Activated naive CD8-positive, alpha-beta T cell treated with anti-CD3 and anti-CD28 coated beads, Interleukin-2, amount 50 U/mL, for 16 hours (primary cell): ENCODE results near the gene CCL19.
"Not testable (repeated sequence)": the region's sequence is repeated elsewhere in the genome, so short reads cannot be mapped to it uniquely, and the experiment has no call there.

ENCODE experiments used
- DNase-seq: peaks from one replicate; pipeline ENCODE4 v3.0.0-alpha.2; 2020; ENCODE audit warnings: low read depth, low spot score

The CCL19 gene

DNA sequence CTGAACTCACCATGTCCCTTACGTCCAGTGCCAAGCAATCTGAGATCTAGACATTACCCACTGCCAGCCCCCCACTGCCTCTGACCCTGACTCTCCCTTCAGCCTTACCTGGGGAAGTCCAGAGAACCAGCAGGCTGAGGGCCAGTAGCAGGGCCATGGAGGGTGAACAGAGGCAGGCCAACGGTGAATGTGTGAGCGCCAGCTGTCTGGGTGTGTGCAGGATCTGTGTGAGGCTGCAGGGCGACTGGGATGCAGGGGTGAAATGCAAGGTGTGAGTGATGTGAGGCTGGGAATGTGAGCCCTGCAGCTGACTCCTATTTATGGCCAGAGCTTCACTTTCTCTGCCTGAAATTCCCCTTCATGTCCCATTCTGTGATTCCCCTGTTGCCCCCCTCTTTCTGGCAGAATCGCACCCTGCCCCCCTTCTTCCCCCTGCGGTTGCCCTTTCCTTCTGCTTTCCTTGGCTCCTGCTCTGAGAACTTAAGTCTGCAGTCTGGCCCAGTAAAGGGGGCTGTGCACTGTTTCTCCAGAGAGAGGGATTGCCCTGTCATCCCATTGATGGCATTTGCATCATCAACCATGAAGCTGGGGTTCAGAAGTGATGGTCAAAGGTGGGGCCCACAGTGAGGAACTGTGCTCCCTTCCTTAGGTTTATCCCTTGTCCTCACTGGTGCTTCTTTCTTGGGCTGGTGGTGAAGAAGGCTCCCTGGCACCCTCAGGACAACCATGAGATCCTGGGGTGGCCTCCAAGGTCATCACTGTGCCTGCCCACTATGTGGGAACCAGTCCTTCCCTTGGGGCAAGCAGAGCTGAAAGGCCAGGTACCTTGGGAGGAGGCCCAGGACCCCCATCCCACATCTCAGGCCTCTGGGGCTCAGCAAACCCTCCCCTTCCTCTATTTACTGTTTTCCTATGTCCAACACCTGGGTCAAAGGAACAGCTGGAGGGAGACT lies at the start of gene CCL19:
TSS of gene CCL19 (minus strand) at position 294 of the 953 bp plus-strand sequence. CDS start at position 157, 137 bp downstream.
- no peak for DNase-seq

DNA sequence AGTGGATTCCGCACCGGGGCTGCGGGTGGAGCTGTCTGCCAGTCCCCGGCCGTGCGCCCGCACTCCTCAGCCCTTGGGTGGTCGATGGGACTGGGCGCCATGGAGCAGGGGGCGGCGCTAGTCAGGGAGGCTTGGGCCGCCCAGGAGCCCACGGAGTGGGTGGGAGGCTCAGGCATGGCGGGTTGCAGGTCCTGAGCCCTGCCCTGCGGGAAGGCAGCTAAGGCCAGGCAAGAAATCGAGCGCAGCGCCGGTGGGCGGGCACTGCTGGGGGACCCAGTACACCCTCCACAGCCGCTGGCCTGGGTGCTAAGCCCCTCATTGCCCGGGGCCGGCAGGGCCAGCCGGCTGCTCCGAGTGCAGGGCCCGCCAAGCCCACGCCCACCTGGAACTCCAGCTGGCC lies 49.1 kb upstream of the CCL19 start:
- DNase-seq = not testable (repeated sequence)

DNA sequence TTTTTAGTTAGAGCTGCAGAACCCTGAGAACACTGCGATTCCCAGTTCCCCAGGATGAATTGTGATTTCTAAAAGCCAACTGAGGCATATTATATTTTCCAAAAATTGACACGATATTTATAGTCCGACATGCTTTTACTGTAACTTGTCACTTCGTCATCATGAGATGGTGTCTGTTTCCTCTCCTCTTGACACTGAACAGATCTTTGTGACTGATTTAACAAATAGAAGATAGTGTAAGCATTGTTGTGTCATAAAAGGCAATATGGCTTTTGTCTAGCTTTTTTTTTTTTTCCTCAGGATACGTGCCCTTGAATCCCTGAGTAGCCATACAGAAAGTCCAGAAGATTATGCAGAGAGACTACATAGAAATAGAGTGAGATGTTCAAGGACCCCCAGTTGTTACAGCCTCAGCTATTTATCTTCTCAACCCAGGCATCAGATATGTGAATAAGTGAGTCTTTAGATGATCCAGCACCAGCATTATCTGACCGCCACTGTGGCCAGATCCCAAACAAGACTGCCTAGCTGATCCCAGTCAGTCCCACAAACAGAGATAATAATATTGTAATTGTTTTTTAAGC lies 46.7 kb upstream of the CCL19 start:
- DNase-seq = no peak

DNA sequence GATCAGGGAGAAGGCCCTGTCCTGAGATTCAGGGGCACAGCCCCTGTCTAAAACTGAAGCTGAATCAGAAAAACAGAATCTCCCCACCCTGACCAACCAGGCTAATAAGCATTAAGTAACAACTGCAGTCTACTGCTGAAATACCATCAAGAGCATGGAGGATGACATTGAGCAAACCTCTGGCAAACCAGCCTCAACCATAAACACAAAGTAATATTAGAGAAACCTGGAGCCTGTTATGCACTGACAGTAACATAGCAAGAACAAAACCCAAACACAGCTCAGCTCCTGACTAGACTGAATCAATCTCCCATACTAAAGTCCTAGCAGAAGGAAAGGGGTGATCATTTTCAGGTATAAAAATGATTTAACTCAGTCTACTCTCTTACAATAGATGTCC lies 43.6 kb upstream of the CCL19 start:
- DNase-seq = no peak

DNA sequence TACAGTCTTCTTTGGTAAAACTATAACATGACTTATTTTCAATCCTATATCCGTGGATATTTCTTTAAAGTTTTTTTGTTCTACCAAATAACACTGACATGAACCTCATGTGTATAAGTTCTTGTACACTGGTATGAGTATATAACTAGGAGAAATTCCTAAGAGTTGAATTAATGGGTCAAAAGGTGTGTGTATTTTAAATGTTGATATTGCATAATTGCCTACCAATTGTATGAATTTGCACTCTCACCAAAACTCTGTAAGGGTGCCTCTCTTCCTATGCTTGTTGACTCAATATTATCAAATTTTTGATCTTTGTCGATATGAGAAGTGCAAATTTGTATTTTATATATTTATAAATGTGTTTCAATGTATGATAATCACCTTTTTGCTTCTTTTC lies 41.8 kb upstream of the CCL19 start:
- no peak for DNase-seq

DNA sequence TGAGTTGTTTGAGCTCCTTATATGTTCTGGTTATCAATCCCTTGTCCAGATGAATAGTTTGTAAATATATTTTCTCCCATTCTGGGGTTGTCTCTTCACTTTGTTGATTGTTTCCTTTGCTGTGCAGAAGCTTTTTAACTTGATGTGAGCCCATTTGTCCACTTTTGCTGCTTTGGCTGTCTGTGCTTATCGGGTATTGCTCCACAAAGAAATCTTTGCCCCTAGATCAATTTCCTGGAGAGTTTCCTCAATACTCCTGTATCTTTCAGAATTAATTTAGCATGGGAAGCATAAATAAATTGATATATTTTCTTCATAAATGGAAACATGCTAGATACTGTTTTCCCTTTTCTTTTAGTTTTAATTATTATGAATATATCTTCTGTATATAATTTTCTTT lies 41.4 kb upstream of the CCL19 start:
- DNase-seq = no peak

DNA sequence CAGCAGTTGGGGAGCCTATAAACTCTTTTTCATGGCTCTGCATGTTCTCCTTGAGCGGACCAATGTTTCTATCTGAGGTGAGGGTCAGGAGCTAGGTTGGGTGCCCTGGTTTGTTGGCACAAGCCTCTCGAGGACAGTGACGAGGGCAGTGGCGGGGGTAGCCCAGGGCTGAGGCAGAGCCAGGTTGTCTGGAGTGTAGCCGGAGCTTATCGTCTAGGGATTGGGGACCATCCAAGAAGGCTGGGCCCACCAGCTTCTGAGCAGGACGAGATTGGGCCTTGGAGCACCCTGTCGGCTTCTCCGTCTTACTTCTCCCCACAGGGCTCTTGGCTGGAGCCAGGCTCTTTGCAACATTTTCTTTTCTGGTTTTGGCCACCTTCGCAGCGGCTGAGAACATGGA lies 32.1 kb upstream of the CCL19 start:
- no peak for DNase-seq

DNA sequence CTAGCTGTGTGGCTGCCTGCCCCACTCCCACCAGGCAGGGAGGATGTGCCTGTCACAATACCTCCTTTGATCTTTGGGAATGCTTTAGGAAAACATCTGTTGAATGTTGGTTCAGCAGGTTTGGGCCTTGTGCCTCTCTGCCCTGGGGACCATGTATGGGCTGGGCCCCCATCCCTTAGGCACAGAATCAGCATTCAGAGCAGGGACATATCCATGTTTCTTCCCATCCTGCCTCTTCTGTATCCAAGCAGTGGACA lies 28.6 kb upstream of the CCL19 start:
- not testable (repeated sequence) for DNase-seq

DNA sequence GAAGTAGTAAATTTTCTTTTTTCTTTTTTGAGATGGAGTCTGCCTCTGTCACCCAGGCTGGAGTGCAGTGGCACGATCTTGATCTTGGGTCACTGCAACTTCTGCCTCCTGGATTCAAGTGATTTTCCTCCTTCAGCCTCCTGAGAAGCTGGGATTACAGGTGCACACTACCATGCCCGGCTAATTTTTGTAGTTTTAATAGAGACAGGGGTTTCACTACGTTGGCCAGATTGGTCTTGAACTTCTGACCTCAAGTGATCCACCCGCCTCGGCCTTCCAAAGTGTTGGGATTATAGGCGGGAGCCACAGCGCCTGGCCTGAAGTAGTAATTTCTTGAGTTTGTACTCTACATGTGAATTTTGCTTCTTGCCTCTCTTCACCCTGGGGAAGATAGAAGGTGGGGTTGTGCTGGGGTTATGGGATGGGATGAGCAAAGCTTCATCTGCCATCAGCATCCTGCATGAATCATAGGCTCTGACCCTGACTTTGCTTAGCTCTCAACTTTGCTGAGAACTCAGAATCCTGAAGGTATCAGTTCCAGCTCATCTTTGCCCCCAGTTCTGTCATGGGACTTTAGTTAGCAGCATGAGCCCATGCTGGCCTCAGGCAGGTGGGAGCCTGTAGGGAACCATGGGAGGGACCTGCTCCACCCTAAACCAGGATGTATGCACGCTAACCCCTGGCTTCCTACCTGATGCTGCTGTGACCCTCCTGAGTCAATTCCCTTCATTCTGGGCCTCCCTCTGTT lies 28.1 kb upstream of the CCL19 start:
- no peak for DNase-seq

DNA sequence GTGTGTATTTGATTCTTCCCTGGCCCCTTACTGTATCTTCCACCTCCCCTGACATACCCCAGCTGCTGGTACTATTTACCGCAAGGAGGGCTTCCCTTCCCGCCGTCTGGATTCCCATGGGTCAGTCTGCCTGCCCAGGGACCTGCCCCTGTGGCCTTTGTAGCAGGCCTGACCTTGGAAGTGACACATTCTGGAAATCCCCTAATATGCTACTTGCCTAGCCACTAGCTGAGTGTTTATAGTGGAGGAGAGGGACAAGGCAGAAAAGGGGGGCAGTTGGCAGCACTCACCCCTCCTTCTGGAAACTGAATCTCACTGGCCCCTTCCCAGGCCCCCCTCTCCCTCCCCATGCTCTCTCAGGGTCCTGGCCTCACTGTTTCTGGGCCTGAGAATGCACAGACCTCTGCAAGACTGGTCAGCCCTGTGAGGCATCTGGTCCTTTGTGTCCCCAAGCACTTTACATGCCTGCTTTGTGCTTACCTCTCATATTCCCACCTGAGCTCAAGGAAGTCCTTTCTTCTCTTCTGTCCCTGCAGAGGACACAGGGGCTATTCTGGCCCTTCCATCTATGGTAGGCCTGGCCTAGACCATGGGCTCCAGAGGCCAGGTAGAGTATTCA lies 27.0 kb upstream of the CCL19 start:
- no peak for DNase-seq

DNA sequence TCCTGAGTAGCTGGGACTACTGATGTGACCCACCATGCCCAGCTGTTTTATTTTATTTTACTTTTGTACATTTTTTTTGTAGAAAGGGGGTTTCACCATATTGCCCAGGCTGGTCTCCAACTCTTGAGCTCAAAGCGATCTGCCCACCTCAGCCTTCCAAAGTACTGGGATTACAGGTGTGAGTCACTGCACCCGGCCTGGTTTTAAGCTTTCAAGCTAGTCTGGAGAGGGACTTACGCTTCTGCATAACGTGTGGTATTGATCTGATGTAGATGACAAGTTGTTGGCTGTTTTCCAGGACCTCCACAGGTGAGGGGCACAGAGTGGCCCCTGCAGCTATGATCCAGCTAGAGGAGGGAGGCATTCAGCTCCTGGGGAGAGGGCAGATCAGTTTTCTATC lies 25.6 kb upstream of the CCL19 start:
- DNase-seq = no peak

DNA sequence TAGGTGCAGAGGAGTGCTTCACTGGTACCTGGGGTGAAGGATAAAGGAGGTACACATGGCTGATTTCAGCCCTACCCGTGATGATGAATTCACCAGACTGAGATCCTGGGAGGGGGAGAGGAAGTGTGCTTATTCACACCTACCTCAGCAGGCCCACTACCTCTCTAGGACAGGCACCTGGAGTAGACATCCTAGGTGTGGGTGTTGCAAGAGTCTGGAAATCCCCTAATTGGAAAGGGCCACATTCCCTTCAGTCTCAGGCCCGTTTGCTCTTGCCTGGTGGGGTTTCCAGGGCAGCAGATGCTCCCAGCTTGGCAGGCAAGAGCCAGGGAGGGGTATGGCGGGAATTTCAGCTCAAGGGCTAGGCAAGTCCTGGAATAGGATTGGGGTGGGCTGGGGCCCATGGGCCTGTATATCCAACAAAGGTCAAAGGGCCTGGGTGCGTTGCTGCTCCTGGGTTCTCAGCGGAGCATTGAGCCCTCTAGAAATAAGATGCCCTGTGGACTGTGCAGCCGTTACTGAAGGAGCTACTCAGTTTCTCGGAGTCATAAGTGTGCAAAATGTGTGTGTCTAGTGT lies 24.7 kb upstream of the CCL19 start:
- DNase-seq = no peak

DNA sequence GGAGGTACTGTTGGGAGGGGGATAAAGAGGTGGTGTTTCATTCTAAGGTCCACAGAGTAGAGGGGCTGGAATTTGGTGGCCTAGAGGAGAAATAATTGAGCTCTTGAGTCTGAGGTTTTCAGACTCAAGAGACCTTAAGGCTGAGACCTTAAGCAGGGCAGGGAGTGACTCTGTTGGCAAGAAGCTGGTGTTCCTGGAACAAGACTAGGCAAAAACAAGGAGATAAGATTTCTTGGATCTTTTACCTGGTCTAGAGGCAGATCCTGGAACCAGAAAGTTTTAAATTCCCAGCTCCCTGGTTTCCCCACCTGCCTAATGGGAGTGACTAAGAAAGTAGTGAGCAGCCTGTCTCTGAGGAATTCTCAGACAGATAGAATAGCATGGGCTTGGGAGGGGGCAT lies 22.9 kb upstream of the CCL19 start:
- DNase-seq = no peak

DNA sequence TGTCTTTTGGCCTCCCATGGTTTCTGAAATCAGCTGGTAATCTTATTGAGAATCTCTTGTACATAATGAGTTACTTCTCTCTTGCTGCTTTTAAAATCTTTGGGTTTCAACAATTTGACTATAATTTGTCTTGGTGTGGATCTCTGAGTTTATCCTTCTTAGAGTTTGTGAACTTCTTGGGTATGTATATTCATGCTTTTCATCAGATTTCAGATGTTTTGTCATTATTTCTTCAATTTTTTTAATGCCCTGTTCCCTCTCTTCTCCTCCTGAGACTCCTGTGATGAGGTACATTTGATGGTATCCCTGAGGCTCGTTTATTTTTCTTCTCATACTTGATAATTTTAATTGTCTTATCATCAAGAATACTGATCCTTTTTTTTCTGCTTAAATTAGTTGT lies 21.1 kb upstream of the CCL19 start:
- DNase-seq = no peak

DNA sequence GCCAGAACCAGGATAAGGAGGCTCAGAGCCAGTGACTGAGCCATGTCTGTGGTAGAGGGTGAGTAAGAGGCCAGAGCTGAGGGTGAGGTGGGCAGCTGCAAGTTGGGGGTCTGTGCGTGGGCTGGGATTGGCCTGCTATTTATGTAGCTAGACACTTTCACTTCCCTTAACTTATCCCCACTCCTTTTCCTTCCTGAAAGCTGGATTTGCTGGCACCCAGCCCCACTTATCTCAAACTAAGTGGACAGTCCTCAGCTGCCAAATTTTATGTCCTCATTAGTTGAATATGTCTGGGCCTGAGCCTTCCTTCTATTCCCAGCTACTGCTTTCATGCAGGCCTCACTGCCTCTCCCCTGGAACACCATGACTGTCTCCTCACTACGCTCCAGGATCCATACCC lies 18.9 kb upstream of the CCL19 start, which contains the start of gene CCL21:
TSS of gene CCL21 (minus strand) at position 114 of the 400 bp plus-strand sequence. CDS start at position 44, 70 bp downstream.
- DNase-seq = no peak

DNA sequence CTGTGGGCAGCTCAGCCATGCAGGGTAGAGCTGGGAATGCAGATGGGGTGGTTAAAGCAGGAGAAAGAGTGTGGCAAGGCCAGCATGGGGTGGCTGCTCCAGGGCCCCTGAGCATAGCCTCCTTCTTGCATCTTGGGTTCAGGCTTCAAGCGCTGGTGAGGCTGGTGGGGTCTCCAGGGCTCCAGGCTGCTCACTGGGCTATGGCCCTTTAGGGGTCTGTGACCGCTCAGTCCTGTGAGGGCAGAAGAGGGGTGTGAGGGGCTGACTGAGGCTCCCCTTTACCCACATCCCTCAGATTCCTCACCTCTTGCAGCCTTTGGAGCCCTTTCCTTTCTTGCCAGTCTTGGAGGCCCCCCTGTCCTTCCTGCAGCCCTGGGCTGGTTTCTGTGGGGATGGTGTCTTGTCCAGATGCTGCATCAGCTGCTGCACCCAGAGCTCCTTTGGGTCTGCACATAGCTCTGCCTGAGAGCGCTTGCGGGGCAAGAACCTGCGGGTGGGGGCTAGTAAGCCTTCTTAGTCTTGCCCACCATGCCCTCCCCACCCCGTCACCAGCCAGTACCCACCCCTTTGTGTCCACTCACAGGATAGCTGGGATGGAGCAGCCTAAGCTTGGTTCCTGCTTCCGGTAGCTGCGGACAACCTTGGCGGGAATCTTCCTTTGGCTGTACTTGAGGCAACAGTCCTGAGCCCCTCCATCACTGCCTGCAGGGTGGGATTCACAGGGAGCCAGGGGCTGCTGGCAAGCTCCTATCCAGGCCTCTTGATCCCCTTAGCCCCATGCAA lies 18.3 kb upstream of the CCL19 start:
- DNase-seq = no peak

DNA sequence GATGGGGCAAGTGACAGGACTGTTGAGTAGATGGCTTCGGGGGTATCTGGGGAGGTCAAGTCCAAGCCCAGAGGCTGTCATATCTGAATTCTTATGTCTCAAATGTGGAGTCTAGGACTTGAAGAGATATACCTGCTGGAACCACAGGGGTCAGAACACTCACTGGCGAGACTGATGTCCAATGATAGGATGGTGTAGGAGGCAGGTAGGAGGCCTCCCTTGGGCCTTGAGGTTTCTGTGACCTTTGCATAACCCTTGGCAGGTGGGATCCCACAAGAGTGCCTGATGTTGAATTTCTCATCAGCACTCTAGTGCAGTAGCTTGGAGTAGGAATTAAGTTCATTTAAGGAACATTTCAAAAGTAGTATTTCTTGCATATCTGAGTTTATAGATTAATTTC lies 16.1 kb upstream of the CCL19 start:
- no peak for DNase-seq

DNA sequence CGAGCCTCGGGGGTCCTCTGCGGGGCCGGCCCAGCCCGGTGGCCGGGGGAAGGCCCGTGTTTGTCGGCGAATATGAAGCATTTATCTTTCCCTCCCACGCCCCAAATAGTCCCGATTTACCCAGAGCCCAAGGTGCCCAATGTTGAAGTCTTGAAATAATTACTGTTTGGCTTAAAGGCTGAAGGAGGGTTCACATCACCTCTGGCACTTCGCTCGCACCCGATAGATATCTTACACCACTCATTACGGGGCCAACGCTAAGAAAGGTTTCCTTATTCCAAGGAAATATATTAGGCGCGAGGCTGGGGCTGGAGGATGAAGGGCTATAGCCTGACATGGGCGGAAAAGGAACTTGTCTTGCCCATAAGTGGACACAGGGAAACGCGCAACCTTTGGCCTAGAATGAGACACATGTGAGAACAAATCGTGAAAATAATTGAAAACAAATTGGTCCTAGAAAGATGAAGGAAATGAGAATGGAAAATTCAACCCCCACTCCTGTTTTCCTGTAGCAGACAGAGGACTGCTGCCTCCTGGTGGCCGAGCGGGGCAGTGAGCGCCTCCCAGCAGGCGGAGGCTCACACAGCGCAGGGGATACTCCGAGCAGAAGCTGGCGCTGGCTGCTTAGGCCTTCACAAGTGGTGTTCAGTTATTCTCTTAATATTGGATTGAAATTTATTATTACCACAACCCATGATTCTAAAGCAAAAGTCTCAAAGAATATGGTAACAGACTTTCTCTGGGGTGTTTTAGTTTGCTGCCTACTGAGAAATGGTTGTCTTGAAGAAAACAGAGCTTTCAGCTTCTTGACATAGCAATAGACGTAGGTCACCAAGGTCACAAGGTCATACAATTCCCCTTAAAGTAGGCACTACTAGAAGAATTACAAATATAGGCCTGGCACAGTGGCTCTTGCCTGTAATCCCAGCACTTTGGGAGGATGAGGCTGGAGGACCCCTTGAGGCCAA lies 11.0 kb upstream of the CCL19 start:
- peak; percentile 59 for DNase-seq

DNA sequence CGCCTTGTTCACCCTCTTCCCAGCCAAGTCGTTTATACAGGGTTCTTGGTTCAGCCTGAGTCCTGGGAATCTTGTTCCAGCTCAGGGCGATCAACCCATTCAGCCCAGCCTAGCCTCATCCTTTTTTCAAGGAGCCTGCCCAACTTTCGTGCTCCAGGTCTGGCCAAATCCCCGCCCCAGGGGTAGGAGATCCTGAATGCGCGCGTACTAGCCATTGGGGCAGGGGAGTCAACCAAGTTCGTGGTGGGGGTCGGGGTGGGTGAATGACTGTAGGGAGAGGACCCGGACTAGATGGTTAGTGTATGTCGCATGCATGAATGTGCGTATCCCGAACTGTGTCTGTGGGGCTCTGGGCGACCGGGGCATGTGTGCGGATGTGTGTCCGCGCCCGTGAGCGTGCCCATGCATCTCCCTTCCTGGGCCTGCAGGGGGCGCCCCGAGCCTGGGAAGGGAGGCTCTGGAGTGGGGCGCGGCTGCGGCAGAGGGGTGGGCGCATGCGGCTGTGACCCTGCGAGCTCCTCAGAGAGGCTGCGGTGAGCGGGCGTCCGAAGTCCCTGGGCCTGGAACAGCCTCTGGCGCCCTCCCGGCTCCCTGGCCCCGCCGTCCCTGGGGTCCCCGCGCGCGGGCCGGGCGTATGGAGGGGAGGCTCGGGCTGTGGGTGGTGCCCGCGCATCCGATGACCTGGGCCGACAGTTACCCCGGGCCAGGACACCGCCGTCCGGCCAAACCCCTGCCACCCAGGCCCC lies 10.1 kb upstream of the CCL19 start:
- peak; percentile 68 for DNase-seq
